ENCODE results near the gene SCAMP2.

SCAMP2 gene

GRCh38 chr15:74844319-74845207 is 28.6 kb downstream of the SCAMP2 start:
- no peak for DNase-seq
- H2BK5ac ChIP-seq (ENCODE audit: low read depth, low read length, poor library complexity, severe bottlenecking) = no peak overlapping the region
- peak overlapping the region; percentile 72 for H4K8ac ChIP-seq (ENCODE audit: low read length)
- H2BK120ac ChIP-seq (ENCODE audit: low read depth, low read length) = no peak overlapping the region
- no peaks in the 10 kb centered on the region for H3K27me3 ChIP-seq (ENCODE audit: control insufficient read depth in 1 of 2, insufficient read depth in 1 of 2, low read length in 2 of 2)
- no peak overlapping the region for H3K4me2 ChIP-seq (ENCODE audit: low read length, poor library complexity, severe bottlenecking)
- peak overlapping the region in 1 of 2 experiments; percentile 26 for H2BK12ac ChIP-seq (ENCODE audit: low read length in 2 of 2)
- peaks cover 18% of the 10 kb centered on the region for H3K4me1 ChIP-seq (ENCODE audit: control insufficient read depth, insufficient read depth, low read depth, low read length)
- H2BK15ac ChIP-seq (ENCODE audit: low read depth, poor library complexity, severe bottlenecking) = no peak overlapping the region
- H3K36me3 ChIP-seq (ENCODE audit: control insufficient read depth in 1 of 2, insufficient read depth in 2 of 2, low read depth in 1 of 2, low read length in 2 of 2) = peaks cover 47 to 67% of the 10 kb centered on the region in 2 experiments
- peaks cover 8% of the 10 kb centered on the region for H3K79me1 ChIP-seq (replicated peaks; ENCODE audit: low read length, poor library complexity, severe bottlenecking)
- H3K4me3 ChIP-seq (ENCODE audit: insufficient read depth in 1 of 2, low read depth in 1 of 2, low read length in 2 of 2) = no peak overlapping the region
- no peak overlapping the region for H3K9ac ChIP-seq (ENCODE audit: low read length)
- no peak overlapping the region for H2AK5ac ChIP-seq (ENCODE audit: low read length, severe bottlenecking)
- no peak overlapping the region for H3K14ac ChIP-seq (ENCODE audit: low read length in 2 of 2)
- H3K4ac ChIP-seq (ENCODE audit: low read depth in 1 of 2, low read length in 2 of 2) = peak overlapping the region; percentile 2 to 73
- no peak overlapping the region for H2AFZ ChIP-seq (ENCODE audit: low read depth, low read length)
- H3K27ac ChIP-seq (ENCODE audit: low read length, poor library complexity, severe bottlenecking) = no peak overlapping the region
- no peak overlapping the region for H3K23ac ChIP-seq (ENCODE audit: low read length in 2 of 2)
- H3K18ac ChIP-seq (ENCODE audit: low read depth in 1 of 2, low read length in 2 of 2) = no peak overlapping the region
- no peaks in the 10 kb centered on the region for H3K9me3 ChIP-seq (ENCODE audit: control insufficient read depth, low read length)
- 86% methylated on average over 11 of the region's 12 CpGs for WGBS
- H4K91ac ChIP-seq (ENCODE audit: low read length) = peak overlapping the region; percentile 87

DNA sequence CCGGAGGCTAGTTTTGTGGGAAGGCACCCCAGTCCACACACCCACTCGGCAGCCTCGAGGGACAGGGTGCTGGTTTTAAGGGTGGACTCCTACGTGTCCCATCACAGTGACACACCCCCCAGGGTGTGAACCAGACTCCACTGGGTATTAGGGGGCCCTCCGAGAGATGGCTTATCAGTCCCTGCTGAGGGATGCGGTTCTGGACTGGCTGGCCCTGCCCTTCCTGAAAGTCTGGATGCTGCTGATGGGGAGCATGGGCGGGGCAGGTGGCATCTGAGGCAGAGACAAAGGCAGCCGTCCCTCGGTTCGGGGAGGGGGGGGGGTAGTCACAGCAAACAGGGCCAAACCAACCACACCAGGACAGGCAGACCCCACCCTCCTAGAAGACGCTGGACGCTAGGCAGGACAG is 29.3 kb downstream of the SCAMP2 start:
- no peak overlapping the region for H2BK5ac ChIP-seq (ENCODE audit: low read depth, low read length, poor library complexity, severe bottlenecking)
- 93% methylated on average over 8 of the region's 12 CpGs for WGBS
- peaks cover 18% of the 10 kb centered on the region for H3K4me1 ChIP-seq (ENCODE audit: control insufficient read depth, insufficient read depth, low read depth, low read length)
- peak overlapping the region; percentile 73 to 76 for H3K4ac ChIP-seq (ENCODE audit: low read depth in 1 of 2, low read length in 2 of 2)
- no peak overlapping the region for H3K4me2 ChIP-seq (ENCODE audit: low read length, poor library complexity, severe bottlenecking)
- peak overlapping the region; percentile 4 for H2AK5ac ChIP-seq (ENCODE audit: low read length, severe bottlenecking)
- H3K9ac ChIP-seq (ENCODE audit: low read length) = peak overlapping the region; percentile 97
- peaks cover 50 to 71% of the 10 kb centered on the region in 2 experiments for H3K36me3 ChIP-seq (ENCODE audit: control insufficient read depth in 1 of 2, insufficient read depth in 2 of 2, low read depth in 1 of 2, low read length in 2 of 2)
- H3K18ac ChIP-seq (ENCODE audit: low read depth in 1 of 2, low read length in 2 of 2) = peak overlapping the region; percentile 10 to 18
- H3K27me3 ChIP-seq (ENCODE audit: control insufficient read depth in 1 of 2, insufficient read depth in 1 of 2, low read length in 2 of 2) = no peaks in the 10 kb centered on the region
- peaks cover 8% of the 10 kb centered on the region for H3K79me1 ChIP-seq (replicated peaks; ENCODE audit: low read length, poor library complexity, severe bottlenecking)
- no peak overlapping the region for H2BK120ac ChIP-seq (ENCODE audit: low read depth, low read length)
- peak overlapping the region in 1 of 2 experiments; percentile 17 for H2BK12ac ChIP-seq (ENCODE audit: low read length in 2 of 2)
- H2AFZ ChIP-seq (ENCODE audit: low read depth, low read length) = no peak overlapping the region
- no peak overlapping the region for H3K14ac ChIP-seq (ENCODE audit: low read length in 2 of 2)
- peak overlapping the region in 1 of 2 experiments; percentile 94 for H3K4me3 ChIP-seq (ENCODE audit: insufficient read depth in 1 of 2, low read depth in 1 of 2, low read length in 2 of 2)
- no peak overlapping the region for H3K23ac ChIP-seq (ENCODE audit: low read length in 2 of 2)
- H4K91ac ChIP-seq (ENCODE audit: low read length) = peak overlapping the region; percentile 87
- H3K27ac ChIP-seq (ENCODE audit: low read length, poor library complexity, severe bottlenecking) = no peak overlapping the region
- H4K8ac ChIP-seq (ENCODE audit: low read length) = peak overlapping the region; percentile 72
- DNase-seq = no peak
- H3K9me3 ChIP-seq (ENCODE audit: control insufficient read depth, low read length) = no peaks in the 10 kb centered on the region
- peak overlapping the region; percentile 62 for H2BK15ac ChIP-seq (ENCODE audit: low read depth, poor library complexity, severe bottlenecking)

- DNase-seq = no peak
- peak overlapping the region; percentile 52 for H4K91ac ChIP-seq (ENCODE audit: low read length)
- H3K36me3 ChIP-seq (ENCODE audit: control insufficient read depth in 1 of 2, insufficient read depth in 2 of 2, low read depth in 1 of 2, low read length in 2 of 2) = peaks cover 49 to 71% of the 10 kb centered on the region in 2 experiments
- peak overlapping the region; percentile 73 to 76 for H3K4ac ChIP-seq (ENCODE audit: low read depth in 1 of 2, low read length in 2 of 2)
- peak overlapping the region; percentile 74 for H3K4me2 ChIP-seq (ENCODE audit: low read length, poor library complexity, severe bottlenecking)
- peak overlapping the region; percentile 73 to 80 for H3K18ac ChIP-seq (ENCODE audit: low read depth in 1 of 2, low read length in 2 of 2)
- peaks cover 8% of the 10 kb centered on the region for H3K79me1 ChIP-seq (replicated peaks; ENCODE audit: low read length, poor library complexity, severe bottlenecking)
- peak overlapping the region in 1 of 2 experiments; percentile 45 for H3K14ac ChIP-seq (ENCODE audit: low read length in 2 of 2)
- H2AFZ ChIP-seq (ENCODE audit: low read depth, low read length) = no peak overlapping the region
- 15% methylated on average over 12 of the region's 18 CpGs for WGBS
- H3K27me3 ChIP-seq (ENCODE audit: control insufficient read depth in 1 of 2, insufficient read depth in 1 of 2, low read length in 2 of 2) = no peaks in the 10 kb centered on the region
- H3K4me1 ChIP-seq (ENCODE audit: control insufficient read depth, insufficient read depth, low read depth, low read length) = peaks cover 18% of the 10 kb centered on the region
- H2BK120ac ChIP-seq (ENCODE audit: low read depth, low read length) = peak overlapping the region; percentile 69
- peak overlapping the region; percentile 97 for H3K9ac ChIP-seq (ENCODE audit: low read length)
- no peak overlapping the region for H2BK15ac ChIP-seq (ENCODE audit: low read depth, poor library complexity, severe bottlenecking)
- no peak overlapping the region for H2BK12ac ChIP-seq (ENCODE audit: low read length in 2 of 2)
- no peak overlapping the region for H3K23ac ChIP-seq (ENCODE audit: low read length in 2 of 2)
- no peak overlapping the region for H2AK5ac ChIP-seq (ENCODE audit: low read length, severe bottlenecking)
- H3K4me3 ChIP-seq (ENCODE audit: insufficient read depth in 1 of 2, low read depth in 1 of 2, low read length in 2 of 2) = peak overlapping the region; percentile 49 to 94
- H3K27ac ChIP-seq (ENCODE audit: low read length, poor library complexity, severe bottlenecking) = peak overlapping the region; percentile 46
- peak overlapping the region; percentile 66 for H4K8ac ChIP-seq (ENCODE audit: low read length)
- no peak overlapping the region for H2BK5ac ChIP-seq (ENCODE audit: low read depth, low read length, poor library complexity, severe bottlenecking)
- no peaks in the 10 kb centered on the region for H3K9me3 ChIP-seq (ENCODE audit: control insufficient read depth, low read length)
Observed at GRCh38 chr15:74843445-74843828, 29.7 kb downstream of the SCAMP2 start.

Data from mesenchymal stem cell (in vitro differentiated cells and primary cell).